ENCODE measurements around the gene CAV2. TPM values are rescaled to one million over a fixed set of nuclear protein-coding genes. Genes with fewer than 3 reads are reported as not detected.

The CAV2 gene
- total and polyA plus RNA-seq, 9 of the 15 experiments (the other 6 are each of a cell fraction or from before 2014, with no cell fraction given), result 16.1 to 137 (median 38.3) TPM

GRCh38 chr7:116500078-116500853, 728 bp downstream of the CAV2 start (continued):
- TF ChIP-seq ARID3A (IDR thresholded peaks at IDR 0.05; ENCODE audit: borderline replicate concordance, low read depth, low read length), result no peak
- TF ChIP-seq MYC (IDR thresholded peaks at IDR 0.05; ENCODE audit: low read depth, low read length), result no peak
- peak; percentile 29; the same call in 1 of the 2 replicates for TF ChIP-seq MYC (CRISPR knock-in tag; IDR thresholded peaks at IDR 0.05; ENCODE audit: borderline replicate concordance, low read depth)
- TF ChIP-seq NKRF (IDR thresholded peaks at IDR 0.05; ENCODE audit: borderline replicate concordance), result 0 out of 2 replicates have a peak, but pooled peaks have one; percentile 41
- TF ChIP-seq RBM39 (optimal IDR thresholded peaks at IDR 0.05; ENCODE audit: low read depth, low read length), result peak; percentile 55
- no peak for TF ChIP-seq HNRNPK (IDR thresholded peaks at IDR 0.05; ENCODE audit: low read depth, low read length, poor library complexity, severe bottlenecking)
- peak; percentile 29 for TF ChIP-seq HNRNPLL (IDR thresholded peaks at IDR 0.05; ENCODE audit: low read depth, low read length, poor library complexity, severe bottlenecking)
- peak in 1 of 2 experiments; percentile 8; a peak in 1 of 4 replicates for TF ChIP-seq RCOR1 (IDR thresholded peaks at IDR 0.05; ENCODE audit: borderline replicate concordance in 1 of 2, low read depth in 2 of 2, low read length in 2 of 2)
- 0 out of 2 replicates have a peak, but pooled peaks have one; percentile 25 for TF ChIP-seq ZBTB49 (CRISPR knock-in tag; IDR thresholded peaks at IDR 0.05; ENCODE audit: borderline replicate concordance)
- peak; percentile 38; the same call in 1 of the 2 replicates for TF ChIP-seq MAX (CRISPR knock-in tag; IDR thresholded peaks at IDR 0.05)
- no peak for TF ChIP-seq CUX1 (CRISPR knock-in tag; IDR thresholded peaks at IDR 0.05)
- peak; percentile 59 for TF ChIP-seq CHD1 (IDR thresholded peaks at IDR 0.05; ENCODE audit: low read length)

Data from K562 (cell line).